ENCODE results near the gene AHCY.
"Not testable (repeated sequence)": the region's sequence is repeated elsewhere in the genome, so short reads cannot be mapped to it uniquely, and the experiment has no call there.

AHCY gene

GRCh38 chr20:34341199-34341598 is 38.0 kb upstream of the AHCY start:
- not testable (repeated sequence) for H2BK120ac ChIP-seq (ENCODE audit: insufficient read depth, low read length, poor library complexity); H3K4ac ChIP-seq (ENCODE audit: low read depth, low read length); H4K8ac ChIP-seq (ENCODE audit: low read depth, low read length); H3K79me1 ChIP-seq (ENCODE audit: low read length); H4K12ac ChIP-seq (ENCODE audit: low read depth, low read length); DNase-seq; H2BK12ac ChIP-seq (ENCODE audit: low read length); H3K18ac ChIP-seq (ENCODE audit: low read length); H3K9ac ChIP-seq (ENCODE audit: low read length); H3K36me3 ChIP-seq (ENCODE audit: control insufficient read depth in 1 of 2, insufficient read depth in 2 of 2, low read length in 2 of 2); H3K4me1 ChIP-seq (ENCODE audit: control insufficient read depth in 1 of 2, insufficient read depth in 2 of 2, low read length in 2 of 2); H3K27ac ChIP-seq (ENCODE audit: low read depth, low read length); H2AFZ ChIP-seq (ENCODE audit: insufficient read depth, low read length, poor library complexity); H3K4me3 ChIP-seq (ENCODE audit: low read depth, low read length); H3K79me2 ChIP-seq (ENCODE audit: control insufficient read depth, insufficient read depth, low read length, poor library complexity); H3K27me3 ChIP-seq (ENCODE audit: insufficient read depth, low read length); H3K4me2 ChIP-seq (ENCODE audit: low read length); H4K91ac ChIP-seq (ENCODE audit: low read depth, low read length); H3K14ac ChIP-seq (ENCODE audit: low read length); H3K9me3 ChIP-seq (ENCODE audit: insufficient read depth, low read depth, low read length); H2BK5ac ChIP-seq (ENCODE audit: low read depth, low read length, poor library complexity); H3K23ac ChIP-seq (ENCODE audit: low read length); H2AK5ac ChIP-seq (ENCODE audit: low read length)
- WGBS (ENCODE audit: extremely low coverage, insufficient coverage, insufficient read length), result no CpG with 5 or more reads among the region's 9 CpGs

GRCh38 chr20:34340726-34341125 is 37.6 kb upstream of the AHCY start:
- not testable (repeated sequence) for H2BK12ac ChIP-seq (ENCODE audit: low read length)

GRCh38 chr20:34337982-34338726 is 35.0 kb upstream of the AHCY start:
- no peak overlapping the region for H2BK12ac ChIP-seq (ENCODE audit: low read length)

More at GRCh38 chr20:34340726-34341125, 37.6 kb upstream of the AHCY start:
- not testable (repeated sequence) for H3K9me3 ChIP-seq (ENCODE audit: insufficient read depth, low read depth, low read length); H2AK5ac ChIP-seq (ENCODE audit: low read length); H2BK5ac ChIP-seq (ENCODE audit: low read depth, low read length, poor library complexity); H3K4ac ChIP-seq (ENCODE audit: low read depth, low read length); H3K79me2 ChIP-seq (ENCODE audit: control insufficient read depth, insufficient read depth, low read length, poor library complexity); H3K27ac ChIP-seq (ENCODE audit: low read depth, low read length); H3K4me3 ChIP-seq (ENCODE audit: low read depth, low read length); H3K23ac ChIP-seq (ENCODE audit: low read length); H3K18ac ChIP-seq (ENCODE audit: low read length); H4K91ac ChIP-seq (ENCODE audit: low read depth, low read length); H3K9ac ChIP-seq (ENCODE audit: low read length); H4K8ac ChIP-seq (ENCODE audit: low read depth, low read length); H2AFZ ChIP-seq (ENCODE audit: insufficient read depth, low read length, poor library complexity); H4K12ac ChIP-seq (ENCODE audit: low read depth, low read length); H3K27me3 ChIP-seq (ENCODE audit: insufficient read depth, low read length); H3K79me1 ChIP-seq (ENCODE audit: low read length); H2BK120ac ChIP-seq (ENCODE audit: insufficient read depth, low read length, poor library complexity); H3K14ac ChIP-seq (ENCODE audit: low read length); H3K36me3 ChIP-seq (ENCODE audit: control insufficient read depth in 1 of 2, insufficient read depth in 2 of 2, low read length in 2 of 2); H3K4me1 ChIP-seq (ENCODE audit: control insufficient read depth in 1 of 2, insufficient read depth in 2 of 2, low read length in 2 of 2); H3K4me2 ChIP-seq (ENCODE audit: low read length)
- peak in 1 of 2 donors; percentile 15 for DNase-seq
- WGBS (ENCODE audit: extremely low coverage, insufficient coverage, insufficient read length), result no CpG with 5 or more reads among the region's 10 CpGs

GRCh38 chr20:34337544-34337943 is 34.4 kb upstream of the AHCY start:
- Histone ChIP-seq H3K79me2 (ENCODE audit: control insufficient read depth, insufficient read depth, low read length, poor library complexity) (no peaks in the 10 kb centered on the region), H3K4me2 (ENCODE audit: low read length) (no peak overlapping the region), H2AK5ac (ENCODE audit: low read length) (no peak overlapping the region), H4K8ac (ENCODE audit: low read depth, low read length) (no peak overlapping the region), H3K27me3 (ENCODE audit: insufficient read depth, low read length) (no peaks in the 10 kb centered on the region), H2AFZ (ENCODE audit: insufficient read depth, low read length, poor library complexity) (no peak overlapping the region), H4K91ac (ENCODE audit: low read depth, low read length) (no peak overlapping the region), H3K18ac (ENCODE audit: low read length) (no peak overlapping the region), H3K4me1 (ENCODE audit: control insufficient read depth in 1 of 2, insufficient read depth in 2 of 2, low read length in 2 of 2) (peaks cover 10 to 12% of the 10 kb centered on the region in 2 experiments), H3K23ac (ENCODE audit: low read length) (no peak overlapping the region), H2BK5ac (ENCODE audit: low read depth, low read length, poor library complexity) (no peak overlapping the region), H3K79me1 (ENCODE audit: low read length) (peaks cover 4% of the 10 kb centered on the region), H4K12ac (ENCODE audit: low read depth, low read length) (no peak overlapping the region), H2BK120ac (ENCODE audit: insufficient read depth, low read length, poor library complexity) (no peak overlapping the region), H3K4me3 (ENCODE audit: low read depth, low read length) (no peak overlapping the region), H3K4ac (ENCODE audit: low read depth, low read length) (no peak overlapping the region), H3K9ac (ENCODE audit: low read length) (no peak overlapping the region), H3K14ac (ENCODE audit: low read length) (no peak overlapping the region), H3K27ac (ENCODE audit: low read depth, low read length) (no peak overlapping the region), H3K36me3 (ENCODE audit: control insufficient read depth in 1 of 2, insufficient read depth in 2 of 2, low read length in 2 of 2) (no peaks in the 10 kb centered on the region), H3K9me3 (ENCODE audit: insufficient read depth, low read depth, low read length) (no peaks in the 10 kb centered on the region), H2BK12ac (ENCODE audit: low read length) (no peak overlapping the region)
- no CpG with 5 or more reads among the region's 1 CpG for WGBS (ENCODE audit: extremely low coverage, insufficient coverage, insufficient read length)
- DNase-seq, result no peak

More at GRCh38 chr20:34337982-34338726, 35.0 kb upstream of the AHCY start:
- Histone ChIP-seq H3K4me3 (ENCODE audit: low read depth, low read length) (no peak overlapping the region), H4K91ac (ENCODE audit: low read depth, low read length) (no peak overlapping the region), H3K4me1 (ENCODE audit: control insufficient read depth in 1 of 2, insufficient read depth in 2 of 2, low read length in 2 of 2) (peaks cover 11 to 12% of the 10 kb centered on the region in 2 experiments), H4K12ac (ENCODE audit: low read depth, low read length) (no peak overlapping the region), H2AK5ac (ENCODE audit: low read length) (no peak overlapping the region), H3K23ac (ENCODE audit: low read length) (no peak overlapping the region), H2BK5ac (ENCODE audit: low read depth, low read length, poor library complexity) (no peak overlapping the region), H3K18ac (ENCODE audit: low read length) (no peak overlapping the region), H3K79me1 (ENCODE audit: low read length) (peaks cover 4% of the 10 kb centered on the region), H4K8ac (ENCODE audit: low read depth, low read length) (no peak overlapping the region), H3K9ac (ENCODE audit: low read length) (no peak overlapping the region), H3K4ac (ENCODE audit: low read depth, low read length) (no peak overlapping the region), H2AFZ (ENCODE audit: insufficient read depth, low read length, poor library complexity) (no peak overlapping the region), H3K4me2 (ENCODE audit: low read length) (no peak overlapping the region), H3K9me3 (ENCODE audit: insufficient read depth, low read depth, low read length) (no peaks in the 10 kb centered on the region), H3K36me3 (ENCODE audit: control insufficient read depth in 1 of 2, insufficient read depth in 2 of 2, low read length in 2 of 2) (no peaks in the 10 kb centered on the region), H3K14ac (ENCODE audit: low read length) (peak overlapping the region; percentile 15), H3K27ac (ENCODE audit: low read depth, low read length) (no peak overlapping the region), H3K27me3 (ENCODE audit: insufficient read depth, low read length) (no peaks in the 10 kb centered on the region), H3K79me2 (ENCODE audit: control insufficient read depth, insufficient read depth, low read length, poor library complexity) (no peaks in the 10 kb centered on the region), H2BK120ac (ENCODE audit: insufficient read depth, low read length, poor library complexity) (no peak overlapping the region)
- WGBS (ENCODE audit: extremely low coverage, insufficient coverage, insufficient read length), result no CpG with 5 or more reads among the region's 15 CpGs
- no peak for DNase-seq
